GM12873 (cell line): Measurements from ENCODE around the gene ARL9.

Experiments used
- CTCF ChIP-seq: IDR thresholded peaks from 2 replicates; pipeline ENCODE4 v1.5.1; 2012; ENCODE audit warnings: low read depth, mild to moderate bottlenecking, moderate library complexity, low read length, control low read depth; ENCODE audit not compliant: insufficient read depth; ENCODE audit errors: missing control alignments

ARL9 gene

GRCh38 chr4:56511098-56511497, 5.5 kb downstream of the ARL9 start:
- no peak for TF ChIP-seq CTCF

GRCh38 chr4:56512166-56512565, 6.6 kb downstream of the ARL9 start:
- TF ChIP-seq CTCF: no peak

- TF ChIP-seq CTCF: no peak
These were observed 7.9 kb downstream of the ARL9 start for GRCh38 chr4:56513517-56513916.

- TF ChIP-seq CTCF: no peak
These were observed 24.9 kb downstream of the ARL9 start for GRCh38 chr4:56530269-56531148.

- TF ChIP-seq CTCF: no peak
These were observed 25.7 kb downstream of the ARL9 start for GRCh38 chr4:56531149-56531770.

GRCh38 chr4:56531823-56532222, 26.2 kb downstream of the ARL9 start:
- no peak for TF ChIP-seq CTCF

- no peak for TF ChIP-seq CTCF
These were observed 26.6 kb downstream of the ARL9 start for GRCh38 chr4:56532239-56532638.
